ENCODE results near the gene ABI3. TPM values are rescaled to one million over a fixed set of nuclear protein-coding genes. Genes with fewer than 3 reads are reported as not detected.

The ABI3 gene
- total and polyA plus RNA-seq, 9 of the 15 experiments (the other 6 are each of a cell fraction or from before 2014, with no cell fraction given), result not detected

DNA sequence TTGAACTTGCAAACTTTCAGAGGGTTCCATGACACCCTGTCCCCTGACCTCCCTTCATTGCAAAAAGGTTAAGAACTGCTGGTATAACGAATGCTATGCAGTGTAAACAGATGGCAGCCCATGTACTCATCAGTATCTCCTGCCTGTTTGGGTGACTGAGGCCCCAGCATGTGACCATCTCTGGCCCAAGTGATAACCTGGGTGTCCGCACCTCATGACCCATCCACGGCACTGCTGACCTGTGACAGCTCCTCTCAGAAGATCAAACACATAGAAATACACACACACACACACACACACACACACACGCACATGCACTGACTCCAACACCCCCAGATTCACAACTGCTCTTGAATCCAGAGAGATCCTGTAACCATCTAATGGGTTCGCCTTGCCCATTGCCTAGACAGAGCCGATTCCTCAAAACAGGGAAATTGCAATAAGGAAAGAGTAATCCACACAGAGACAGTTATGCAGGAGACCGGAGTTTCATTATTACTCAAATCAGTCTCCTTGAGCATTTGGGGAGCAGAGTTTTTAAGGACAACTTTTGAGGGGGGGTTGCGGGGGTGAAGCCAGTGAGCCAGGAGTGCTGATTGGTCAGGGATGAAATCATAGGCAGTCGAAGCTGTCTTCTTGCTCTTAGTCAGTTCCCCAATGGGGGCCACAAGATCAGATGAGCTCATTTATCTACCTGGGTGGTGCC is 31.3 kb downstream of the ABI3 start (continued):
- TF ChIP-seq, protein P1, sequence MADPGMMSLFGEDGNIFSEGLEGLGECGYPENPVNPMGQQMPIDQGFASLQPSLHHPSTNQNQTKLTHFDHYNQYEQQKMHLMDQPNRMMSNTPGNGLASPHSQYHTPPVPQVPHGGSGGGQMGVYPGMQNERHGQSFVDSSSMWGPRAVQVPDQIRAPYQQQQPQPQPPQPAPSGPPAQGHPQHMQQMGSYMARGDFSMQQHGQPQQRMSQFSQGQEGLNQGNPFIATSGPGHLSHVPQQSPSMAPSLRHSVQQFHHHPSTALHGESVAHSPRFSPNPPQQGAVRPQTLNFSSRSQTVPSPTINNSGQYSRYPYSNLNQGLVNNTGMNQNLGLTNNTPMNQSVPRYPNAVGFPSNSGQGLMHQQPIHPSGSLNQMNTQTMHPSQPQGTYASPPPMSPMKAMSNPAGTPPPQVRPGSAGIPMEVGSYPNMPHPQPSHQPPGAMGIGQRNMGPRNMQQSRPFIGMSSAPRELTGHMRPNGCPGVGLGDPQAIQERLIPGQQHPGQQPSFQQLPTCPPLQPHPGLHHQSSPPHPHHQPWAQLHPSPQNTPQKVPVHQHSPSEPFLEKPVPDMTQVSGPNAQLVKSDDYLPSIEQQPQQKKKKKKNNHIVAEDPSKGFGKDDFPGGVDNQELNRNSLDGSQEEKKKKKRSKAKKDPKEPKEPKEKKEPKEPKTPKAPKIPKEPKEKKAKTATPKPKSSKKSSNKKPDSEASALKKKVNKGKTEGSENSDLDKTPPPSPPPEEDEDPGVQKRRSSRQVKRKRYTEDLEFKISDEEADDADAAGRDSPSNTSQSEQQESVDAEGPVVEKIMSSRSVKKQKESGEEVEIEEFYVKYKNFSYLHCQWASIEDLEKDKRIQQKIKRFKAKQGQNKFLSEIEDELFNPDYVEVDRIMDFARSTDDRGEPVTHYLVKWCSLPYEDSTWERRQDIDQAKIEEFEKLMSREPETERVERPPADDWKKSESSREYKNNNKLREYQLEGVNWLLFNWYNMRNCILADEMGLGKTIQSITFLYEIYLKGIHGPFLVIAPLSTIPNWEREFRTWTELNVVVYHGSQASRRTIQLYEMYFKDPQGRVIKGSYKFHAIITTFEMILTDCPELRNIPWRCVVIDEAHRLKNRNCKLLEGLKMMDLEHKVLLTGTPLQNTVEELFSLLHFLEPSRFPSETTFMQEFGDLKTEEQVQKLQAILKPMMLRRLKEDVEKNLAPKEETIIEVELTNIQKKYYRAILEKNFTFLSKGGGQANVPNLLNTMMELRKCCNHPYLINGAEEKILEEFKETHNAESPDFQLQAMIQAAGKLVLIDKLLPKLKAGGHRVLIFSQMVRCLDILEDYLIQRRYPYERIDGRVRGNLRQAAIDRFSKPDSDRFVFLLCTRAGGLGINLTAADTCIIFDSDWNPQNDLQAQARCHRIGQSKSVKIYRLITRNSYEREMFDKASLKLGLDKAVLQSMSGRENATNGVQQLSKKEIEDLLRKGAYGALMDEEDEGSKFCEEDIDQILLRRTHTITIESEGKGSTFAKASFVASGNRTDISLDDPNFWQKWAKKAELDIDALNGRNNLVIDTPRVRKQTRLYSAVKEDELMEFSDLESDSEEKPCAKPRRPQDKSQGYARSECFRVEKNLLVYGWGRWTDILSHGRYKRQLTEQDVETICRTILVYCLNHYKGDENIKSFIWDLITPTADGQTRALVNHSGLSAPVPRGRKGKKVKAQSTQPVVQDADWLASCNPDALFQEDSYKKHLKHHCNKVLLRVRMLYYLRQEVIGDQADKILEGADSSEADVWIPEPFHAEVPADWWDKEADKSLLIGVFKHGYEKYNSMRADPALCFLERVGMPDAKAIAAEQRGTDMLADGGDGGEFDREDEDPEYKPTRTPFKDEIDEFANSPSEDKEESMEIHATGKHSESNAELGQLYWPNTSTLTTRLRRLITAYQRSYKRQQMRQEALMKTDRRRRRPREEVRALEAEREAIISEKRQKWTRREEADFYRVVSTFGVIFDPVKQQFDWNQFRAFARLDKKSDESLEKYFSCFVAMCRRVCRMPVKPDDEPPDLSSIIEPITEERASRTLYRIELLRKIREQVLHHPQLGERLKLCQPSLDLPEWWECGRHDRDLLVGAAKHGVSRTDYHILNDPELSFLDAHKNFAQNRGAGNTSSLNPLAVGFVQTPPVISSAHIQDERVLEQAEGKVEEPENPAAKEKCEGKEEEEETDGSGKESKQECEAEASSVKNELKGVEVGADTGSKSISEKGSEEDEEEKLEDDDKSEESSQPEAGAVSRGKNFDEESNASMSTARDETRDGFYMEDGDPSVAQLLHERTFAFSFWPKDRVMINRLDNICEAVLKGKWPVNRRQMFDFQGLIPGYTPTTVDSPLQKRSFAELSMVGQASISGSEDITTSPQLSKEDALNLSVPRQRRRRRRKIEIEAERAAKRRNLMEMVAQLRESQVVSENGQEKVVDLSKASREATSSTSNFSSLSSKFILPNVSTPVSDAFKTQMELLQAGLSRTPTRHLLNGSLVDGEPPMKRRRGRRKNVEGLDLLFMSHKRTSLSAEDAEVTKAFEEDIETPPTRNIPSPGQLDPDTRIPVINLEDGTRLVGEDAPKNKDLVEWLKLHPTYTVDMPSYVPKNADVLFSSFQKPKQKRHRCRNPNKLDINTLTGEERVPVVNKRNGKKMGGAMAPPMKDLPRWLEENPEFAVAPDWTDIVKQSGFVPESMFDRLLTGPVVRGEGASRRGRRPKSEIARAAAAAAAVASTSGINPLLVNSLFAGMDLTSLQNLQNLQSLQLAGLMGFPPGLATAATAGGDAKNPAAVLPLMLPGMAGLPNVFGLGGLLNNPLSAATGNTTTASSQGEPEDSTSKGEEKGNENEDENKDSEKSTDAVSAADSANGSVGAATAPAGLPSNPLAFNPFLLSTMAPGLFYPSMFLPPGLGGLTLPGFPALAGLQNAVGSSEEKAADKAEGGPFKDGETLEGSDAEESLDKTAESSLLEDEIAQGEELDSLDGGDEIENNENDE (IDR thresholded peaks at IDR 0.05; ENCODE audit: low read depth, low read length), result no peak
- no peak for TF ChIP-seq GATAD2B (IDR thresholded peaks at IDR 0.05; ENCODE audit: borderline replicate concordance)
- TF ChIP-seq U2AF2 (optimal IDR thresholded peaks at IDR 0.05; ENCODE audit: low read depth, low read length), result no peak
- no peak for TF ChIP-seq E2F3 (CRISPR knock-in tag; IDR thresholded peaks at IDR 0.05)
- TF ChIP-seq, protein P2, sequence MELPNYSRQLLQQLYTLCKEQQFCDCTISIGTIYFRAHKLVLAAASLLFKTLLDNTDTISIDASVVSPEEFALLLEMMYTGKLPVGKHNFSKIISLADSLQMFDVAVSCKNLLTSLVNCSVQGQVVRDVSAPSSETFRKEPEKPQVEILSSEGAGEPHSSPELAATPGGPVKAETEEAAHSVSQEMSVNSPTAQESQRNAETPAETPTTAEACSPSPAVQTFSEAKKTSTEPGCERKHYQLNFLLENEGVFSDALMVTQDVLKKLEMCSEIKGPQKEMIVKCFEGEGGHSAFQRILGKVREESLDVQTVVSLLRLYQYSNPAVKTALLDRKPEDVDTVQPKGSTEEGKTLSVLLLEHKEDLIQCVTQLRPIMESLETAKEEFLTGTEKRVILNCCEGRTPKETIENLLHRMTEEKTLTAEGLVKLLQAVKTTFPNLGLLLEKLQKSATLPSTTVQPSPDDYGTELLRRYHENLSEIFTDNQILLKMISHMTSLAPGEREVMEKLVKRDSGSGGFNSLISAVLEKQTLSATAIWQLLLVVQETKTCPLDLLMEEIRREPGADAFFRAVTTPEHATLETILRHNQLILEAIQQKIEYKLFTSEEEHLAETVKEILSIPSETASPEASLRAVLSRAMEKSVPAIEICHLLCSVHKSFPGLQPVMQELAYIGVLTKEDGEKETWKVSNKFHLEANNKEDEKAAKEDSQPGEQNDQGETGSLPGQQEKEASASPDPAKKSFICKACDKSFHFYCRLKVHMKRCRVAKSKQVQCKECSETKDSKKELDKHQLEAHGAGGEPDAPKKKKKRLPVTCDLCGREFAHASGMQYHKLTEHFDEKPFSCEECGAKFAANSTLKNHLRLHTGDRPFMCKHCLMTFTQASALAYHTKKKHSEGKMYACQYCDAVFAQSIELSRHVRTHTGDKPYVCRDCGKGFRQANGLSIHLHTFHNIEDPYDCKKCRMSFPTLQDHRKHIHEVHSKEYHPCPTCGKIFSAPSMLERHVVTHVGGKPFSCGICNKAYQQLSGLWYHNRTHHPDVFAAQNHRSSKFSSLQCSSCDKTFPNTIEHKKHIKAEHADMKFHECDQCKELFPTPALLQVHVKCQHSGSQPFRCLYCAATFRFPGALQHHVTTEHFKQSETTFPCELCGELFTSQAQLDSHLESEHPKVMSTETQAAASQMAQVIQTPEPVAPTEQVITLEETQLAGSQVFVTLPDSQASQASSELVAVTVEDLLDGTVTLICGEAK (IDR thresholded peaks at IDR 0.05), result no peak
- TF ChIP-seq, protein P2 (CRISPR knock-in tag; IDR thresholded peaks at IDR 0.05), result no peak

Measured in K562 (cell line).